ENCODE measurements around the gene SPON1. TPM values are rescaled to one million over a fixed set of nuclear protein-coding genes. Genes with fewer than 3 reads are reported as not detected.
"Not testable (repeated sequence)": the region's sequence is repeated elsewhere in the genome, so short reads cannot be mapped to it uniquely, and the experiment has no call there.

SPON1 gene
- total and polyA plus RNA-seq, 9 donors: 15.3 to 35.2 (median 23.3) TPM

- not testable (repeated sequence) for DNase-seq; H3K27me3 ChIP-seq (ENCODE audit: control insufficient read depth, insufficient read depth, low read length); H3K9me3 ChIP-seq (replicated peaks; ENCODE audit: control insufficient read depth, low read depth, low read length); H3K4me3 ChIP-seq (ENCODE audit: low read length); H3K4me1 ChIP-seq (ENCODE audit: control insufficient read depth, insufficient read depth, low read length); H3K36me3 ChIP-seq (ENCODE audit: control insufficient read depth, insufficient read depth, low read length); H3K27ac ChIP-seq (ENCODE audit: low read length)
- no CpG with 5 or more reads among the region's 5 CpGs for WGBS (ENCODE audit: insufficient coverage)
Measured at GRCh38 chr11:13926366-13926765, 36.2 kb upstream of the SPON1 start.

GRCh38 chr11:13926981-13927380 is 35.5 kb upstream of the SPON1 start:
- no peak for DNase-seq
- no peak overlapping the region for H3K27ac ChIP-seq (ENCODE audit: low read length)
- no peaks in the 10 kb centered on the region for H3K36me3 ChIP-seq (ENCODE audit: control insufficient read depth, insufficient read depth, low read length)
- no CpG with 5 or more reads among the region's 3 CpGs for WGBS (ENCODE audit: insufficient coverage)
- H3K4me1 ChIP-seq (ENCODE audit: control insufficient read depth, insufficient read depth, low read length): peaks cover 3% of the 10 kb centered on the region
- no peaks in the 10 kb centered on the region for H3K27me3 ChIP-seq (ENCODE audit: control insufficient read depth, insufficient read depth, low read length)
- H3K9me3 ChIP-seq (replicated peaks; ENCODE audit: control insufficient read depth, low read depth, low read length): no peaks in the 10 kb centered on the region
- no peak overlapping the region for H3K4me3 ChIP-seq (ENCODE audit: low read length)

GRCh38 chr11:13927481-13927880 is 35.0 kb upstream of the SPON1 start:
- no CpG with 5 or more reads among the region's 1 CpG for WGBS (ENCODE audit: insufficient coverage)
- Histone ChIP-seq H3K27ac (ENCODE audit: low read length) (no peak overlapping the region), H3K27me3 (ENCODE audit: control insufficient read depth, insufficient read depth, low read length) (no peaks in the 10 kb centered on the region), H3K4me3 (ENCODE audit: low read length) (no peak overlapping the region), H3K36me3 (ENCODE audit: control insufficient read depth, insufficient read depth, low read length) (no peaks in the 10 kb centered on the region), H3K4me1 (ENCODE audit: control insufficient read depth, insufficient read depth, low read length) (peaks cover 3% of the 10 kb centered on the region), H3K9me3 (replicated peaks; ENCODE audit: control insufficient read depth, low read depth, low read length) (no peaks in the 10 kb centered on the region)
- DNase-seq: no peak

- Histone ChIP-seq H3K9me3 (replicated peaks; ENCODE audit: control insufficient read depth, low read depth, low read length) (no peaks in the 10 kb centered on the region), H3K27ac (ENCODE audit: low read length) (no peak overlapping the region), H3K27me3 (ENCODE audit: control insufficient read depth, insufficient read depth, low read length) (no peaks in the 10 kb centered on the region), H3K36me3 (ENCODE audit: control insufficient read depth, insufficient read depth, low read length) (no peaks in the 10 kb centered on the region), H3K4me3 (ENCODE audit: low read length) (no peak overlapping the region), H3K4me1 (ENCODE audit: control insufficient read depth, insufficient read depth, low read length) (peaks cover 3% of the 10 kb centered on the region)
- DNase-seq: no peak
- no CpG with 5 or more reads among the region's 4 CpGs for WGBS (ENCODE audit: insufficient coverage)
Measured at GRCh38 chr11:13928566-13929251, 33.8 kb upstream of the SPON1 start.

GRCh38 chr11:13929395-13929891 is 33.1 kb upstream of the SPON1 start:
- H3K27me3 ChIP-seq (ENCODE audit: control insufficient read depth, insufficient read depth, low read length): no peaks in the 10 kb centered on the region
- peaks cover 3% of the 10 kb centered on the region for H3K4me1 ChIP-seq (ENCODE audit: control insufficient read depth, insufficient read depth, low read length)
- WGBS (ENCODE audit: insufficient coverage): 29% methylated on average over 1 of the region's 3 CpGs
- no peaks in the 10 kb centered on the region for H3K9me3 ChIP-seq (replicated peaks; ENCODE audit: control insufficient read depth, low read depth, low read length)
- no peak for DNase-seq
- no peak overlapping the region for H3K27ac ChIP-seq (ENCODE audit: low read length)
- no peaks in the 10 kb centered on the region for H3K36me3 ChIP-seq (ENCODE audit: control insufficient read depth, insufficient read depth, low read length)
- no peak overlapping the region for H3K4me3 ChIP-seq (ENCODE audit: low read length)

- no peak for DNase-seq
- H3K27ac ChIP-seq (ENCODE audit: low read length): no peak overlapping the region
- H3K27me3 ChIP-seq (ENCODE audit: control insufficient read depth, insufficient read depth, low read length): no peaks in the 10 kb centered on the region
- peaks cover 3% of the 10 kb centered on the region for H3K4me1 ChIP-seq (ENCODE audit: control insufficient read depth, insufficient read depth, low read length)
- 92% methylated on average over 3 of the region's 4 CpGs for WGBS (ENCODE audit: insufficient coverage)
- H3K36me3 ChIP-seq (ENCODE audit: control insufficient read depth, insufficient read depth, low read length): no peaks in the 10 kb centered on the region
- no peak overlapping the region for H3K4me3 ChIP-seq (ENCODE audit: low read length)
- no peaks in the 10 kb centered on the region for H3K9me3 ChIP-seq (replicated peaks; ENCODE audit: control insufficient read depth, low read depth, low read length)
Measured at GRCh38 chr11:13931356-13931755, 31.2 kb upstream of the SPON1 start.

GRCh38 chr11:13937154-13937553 is 25.4 kb upstream of the SPON1 start:
- not testable (repeated sequence) for H3K27me3 ChIP-seq (ENCODE audit: control insufficient read depth, insufficient read depth, low read length); H3K4me3 ChIP-seq (ENCODE audit: low read length); H3K4me1 ChIP-seq (ENCODE audit: control insufficient read depth, insufficient read depth, low read length); H3K9me3 ChIP-seq (replicated peaks; ENCODE audit: control insufficient read depth, low read depth, low read length); DNase-seq; H3K36me3 ChIP-seq (ENCODE audit: control insufficient read depth, insufficient read depth, low read length); H3K27ac ChIP-seq (ENCODE audit: low read length)
- WGBS (ENCODE audit: insufficient coverage): no CpG with 5 or more reads among the region's 4 CpGs

GRCh38 chr11:13938829-13939228 is 23.7 kb upstream of the SPON1 start:
- not testable (repeated sequence) for H3K9me3 ChIP-seq (replicated peaks; ENCODE audit: control insufficient read depth, low read depth, low read length); H3K4me1 ChIP-seq (ENCODE audit: control insufficient read depth, insufficient read depth, low read length); H3K27ac ChIP-seq (ENCODE audit: low read length); H3K27me3 ChIP-seq (ENCODE audit: control insufficient read depth, insufficient read depth, low read length); DNase-seq; H3K36me3 ChIP-seq (ENCODE audit: control insufficient read depth, insufficient read depth, low read length); H3K4me3 ChIP-seq (ENCODE audit: low read length)
- 90% methylated on average over 8 of the region's 10 CpGs for whole genome bisulfite sequencing (ENCODE audit: insufficient coverage)

- no peak for DNase-seq
Measured at GRCh38 chr11:13939961-13940906, 22.3 kb upstream of the SPON1 start.

GRCh38 chr11:13940907-13941256 is 21.6 kb upstream of the SPON1 start:
- no CpG with 5 or more reads among the region's 1 CpG for WGBS (ENCODE audit: insufficient coverage)

More at GRCh38 chr11:13939961-13940906, 22.3 kb upstream of the SPON1 start:
- H3K27me3 ChIP-seq (ENCODE audit: control insufficient read depth, insufficient read depth, low read length): no peaks in the 10 kb centered on the region
- no peak overlapping the region for H3K27ac ChIP-seq (ENCODE audit: low read length)
- no peaks in the 10 kb centered on the region for H3K9me3 ChIP-seq (replicated peaks; ENCODE audit: control insufficient read depth, low read depth, low read length)
- peaks cover 5% of the 10 kb centered on the region for H3K4me1 ChIP-seq (ENCODE audit: control insufficient read depth, insufficient read depth, low read length)
- no peak overlapping the region for H3K4me3 ChIP-seq (ENCODE audit: low read length)
- no peaks in the 10 kb centered on the region for H3K36me3 ChIP-seq (ENCODE audit: control insufficient read depth, insufficient read depth, low read length)
- WGBS (ENCODE audit: insufficient coverage): 11% methylated on average over 4 of the region's 8 CpGs

More at GRCh38 chr11:13940907-13941256, 21.6 kb upstream of the SPON1 start:
- H3K36me3 ChIP-seq (ENCODE audit: control insufficient read depth, insufficient read depth, low read length): no peaks in the 10 kb centered on the region
- H3K4me1 ChIP-seq (ENCODE audit: control insufficient read depth, insufficient read depth, low read length): peaks cover 7% of the 10 kb centered on the region
- H3K4me3 ChIP-seq (ENCODE audit: low read length): no peak overlapping the region
- no peaks in the 10 kb centered on the region for H3K27me3 ChIP-seq (ENCODE audit: control insufficient read depth, insufficient read depth, low read length)
- no peaks in the 10 kb centered on the region for H3K9me3 ChIP-seq (replicated peaks; ENCODE audit: control insufficient read depth, low read depth, low read length)
- no peak overlapping the region for H3K27ac ChIP-seq (ENCODE audit: low read length)
- DNase-seq: no peak

All from muscle of leg (tissue), 11 donors.